PC-3 (cell line): Measurements from ENCODE around the gene PLXNA4. TPM values are rescaled to one million over a fixed set of nuclear protein-coding genes. Genes with fewer than 3 reads are reported as not detected.

Source experiments
- ATAC-seq: fragments of 200-7000 bp; cut with Tn5 transposase; 2 replicates; pipeline ENCODE4 v1.9.1; 2020; ENCODE audit warnings: mild to moderate bottlenecking, moderate library complexity
- BruUV-seq: library from RNA; stranded (reverse); fragments of 400-500 nt; replicated peaks from 2 replicates; lab custom pipeline; 2021; lab: Mats Ljungman, UMichigan
- CTCF ChIA-PET: fragments of 300-600 bp; sonication (Branson Sonifier 250); formaldehyde crosslinking; loops from one replicate; lab custom pipeline; 2022; ENCODE audit warnings: antibody characterized with exemption; lab: Charles Lee
- POLR2A ChIA-PET: fragments of 300-600 bp; sonication (Branson Sonifier 250); formaldehyde crosslinking; loops from one replicate; lab custom pipeline; 2022; ENCODE audit warnings: antibody characterized with exemption; ENCODE audit not compliant: unreplicated experiment; lab: Charles Lee
- DNase-seq: peaks from one replicate; pipeline ENCODE4 v3.0.0-alpha.2; 2015
- H2AFZ ChIP-seq: fragments of 300-600 bp; sonication (generic); 2 replicates; pipeline ENCODE4 v1.6.0; 2016; ENCODE audit warnings: antibody characterized with exemption, low read length
- H3F3A ChIP-seq: fragments of 300-600 bp; sonication (generic); one replicate; pipeline ENCODE4 v1.6.0; 2017; ENCODE audit warnings: antibody characterized with exemption, low read length, control low read depth, mild to moderate bottlenecking; ENCODE audit not compliant: unreplicated experiment
- H3K27ac ChIP-seq: fragments of 300-600 bp; sonication (generic); 2 replicates; pipeline ENCODE4 v1.5.1; 2016; ENCODE audit warnings: mild to moderate bottlenecking, low read length
- H3K27me3 ChIP-seq: fragments of 300-600 bp; sonication (generic); 2 replicates; pipeline ENCODE4 v1.6.1; 2016; ENCODE audit warnings: low read length, mixed read lengths
- H3K36me3 ChIP-seq: fragments of 300-600 bp; sonication (generic); 2 replicates; pipeline ENCODE4 v1.6.1; 2016; ENCODE audit warnings: low read depth, mixed run types, low read length, mixed read lengths
- H3K4me1 ChIP-seq: fragments of 300-600 bp; sonication (generic); 2 replicates; pipeline ENCODE4 v1.5.1; 2016; ENCODE audit warnings: low read length; ENCODE audit not compliant: insufficient read depth
- H3K4me2 ChIP-seq: fragments of 300-600 bp; sonication (generic); 2 replicates; pipeline ENCODE4 v1.6.0; 2016; ENCODE audit warnings: low read length
- H3K4me3 ChIP-seq: fragments of 300-600 bp; sonication (generic); 2 replicates; pipeline ENCODE4 v1.5.1; 2016; ENCODE audit warnings: mild to moderate bottlenecking, low read length, mixed read lengths
- H3K79me2 ChIP-seq: fragments of 300-600 bp; sonication (generic); 2 replicates; pipeline ENCODE4 v1.6.1; 2017; ENCODE audit warnings: low read length, mixed read lengths
- H3K9ac ChIP-seq: fragments of 300-600 bp; sonication (generic); 2 replicates; pipeline ENCODE4 v1.6.0; 2016; ENCODE audit warnings: mild to moderate bottlenecking, low read length
- H3K9me2 ChIP-seq: fragments of 300-600 bp; sonication (generic); replicated peaks from 2 replicates; pipeline ENCODE4 v1.6.1; 2016; ENCODE audit warnings: mixed run types, low read length, mixed read lengths
- H3K9me3 ChIP-seq: fragments of 300-600 bp; sonication (generic); 2 replicates; pipeline ENCODE4 v1.6.1; 2016; ENCODE audit warnings: low read length, mixed read lengths
- H4K20me1 ChIP-seq: fragments of 300-600 bp; sonication (generic); 2 replicates; pipeline ENCODE4 v1.6.1; 2016; ENCODE audit warnings: low read length, mixed read lengths
- EZH2 ChIP-seq: fragments of 300-600 bp; sonication (generic); IDR thresholded peaks from one replicate; pipeline ENCODE4 v1.6.1; 2017; ENCODE audit warnings: antibody characterized with exemption, mild to moderate bottlenecking, low read length; ENCODE audit not compliant: unreplicated experiment
- EZH2phosphoT487 ChIP-seq: fragments of 300-600 bp; sonication (generic); IDR thresholded peaks from 2 replicates; pipeline ENCODE4 v1.6.1; 2018; ENCODE audit warnings: mild to moderate bottlenecking, antibody characterized with exemption, low read length, borderline replicate concordance
- intact Hi-C: fragments of 100-400 bp; cut with micrococcal nuclease; formaldehyde crosslinking; loops from 2 replicates; pipeline ENCODE4 v1.9.0; 2023
- total RNA-seq: library from RNA; depleted of rRNA; stranded (reverse); fragments of >200 nt; gene quantifications from 2 replicates; pipeline ENCODE4 v1.2.3, GENCODE V29; 2014
- TF ChIP-seq, protein P1 (sequence below): fragments of 300-600 bp; sonication (generic); conservative IDR thresholded peaks from 2 replicates; pipeline ENCODE4 v1.5.1; 2017; ENCODE audit warnings: antibody characterized with exemption, low read depth, mild to moderate bottlenecking, low read length

PLXNA4 gene
- total RNA-seq, 1 experiment from 2014 or later: 1.2 TPM

DNA sequence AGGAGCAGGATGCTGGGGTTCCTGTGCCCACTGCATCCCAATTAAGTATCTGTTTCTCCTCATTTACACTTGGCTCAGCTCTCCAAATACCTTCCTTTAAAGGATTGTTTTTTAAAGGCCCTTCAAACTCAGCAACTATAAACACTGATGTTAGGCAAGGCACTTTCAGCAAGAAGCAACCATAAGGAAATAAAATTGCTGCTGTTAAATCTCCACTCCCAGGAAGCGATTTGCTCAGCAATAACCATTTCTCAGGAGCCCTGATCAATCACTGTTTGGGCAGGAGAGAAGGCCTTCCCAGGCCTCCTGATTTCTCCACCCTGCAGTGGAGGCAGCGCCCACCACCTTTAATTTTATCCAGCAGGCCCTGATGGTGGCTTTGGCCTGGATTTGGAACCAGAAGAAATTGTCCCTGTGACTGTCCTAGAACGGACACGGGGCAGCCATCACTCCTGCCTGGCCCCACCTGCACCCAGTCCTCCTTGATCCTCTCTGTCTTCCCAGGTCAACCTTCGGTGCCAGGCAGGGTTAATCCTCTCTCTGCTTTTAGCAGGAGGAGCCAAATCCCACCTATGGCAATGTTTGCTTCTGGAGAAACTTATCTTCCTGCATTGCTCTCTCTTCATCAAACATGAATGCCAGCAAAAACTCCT is 199.8 kb downstream of the PLXNA4 start:
- Histone ChIP-seq H3K27me3 (no peaks in the 10 kb centered on the region), H2AFZ (no peak overlapping the region), H3K4me1 (no peaks in the 10 kb centered on the region), H3K9me3 (no peaks in the 10 kb centered on the region), H3K79me2 (no peaks in the 10 kb centered on the region), H3K9ac (no peak overlapping the region), H3K9me2 (no peaks in the 10 kb centered on the region), H3F3A (no peaks in the 10 kb centered on the region), H4K20me1 (no peaks in the 10 kb centered on the region), H3K36me3 (no peaks in the 10 kb centered on the region), H3K27ac (no peak overlapping the region), H3K4me2 (no peak overlapping the region), H3K4me3 (no peak overlapping the region)
- intact Hi-C loops: no loop called here
- BruUV-seq: no TSS peak
- ATAC-seq (no peak), DNase-seq (no peak)
- TF ChIP-seq, protein P1, sequence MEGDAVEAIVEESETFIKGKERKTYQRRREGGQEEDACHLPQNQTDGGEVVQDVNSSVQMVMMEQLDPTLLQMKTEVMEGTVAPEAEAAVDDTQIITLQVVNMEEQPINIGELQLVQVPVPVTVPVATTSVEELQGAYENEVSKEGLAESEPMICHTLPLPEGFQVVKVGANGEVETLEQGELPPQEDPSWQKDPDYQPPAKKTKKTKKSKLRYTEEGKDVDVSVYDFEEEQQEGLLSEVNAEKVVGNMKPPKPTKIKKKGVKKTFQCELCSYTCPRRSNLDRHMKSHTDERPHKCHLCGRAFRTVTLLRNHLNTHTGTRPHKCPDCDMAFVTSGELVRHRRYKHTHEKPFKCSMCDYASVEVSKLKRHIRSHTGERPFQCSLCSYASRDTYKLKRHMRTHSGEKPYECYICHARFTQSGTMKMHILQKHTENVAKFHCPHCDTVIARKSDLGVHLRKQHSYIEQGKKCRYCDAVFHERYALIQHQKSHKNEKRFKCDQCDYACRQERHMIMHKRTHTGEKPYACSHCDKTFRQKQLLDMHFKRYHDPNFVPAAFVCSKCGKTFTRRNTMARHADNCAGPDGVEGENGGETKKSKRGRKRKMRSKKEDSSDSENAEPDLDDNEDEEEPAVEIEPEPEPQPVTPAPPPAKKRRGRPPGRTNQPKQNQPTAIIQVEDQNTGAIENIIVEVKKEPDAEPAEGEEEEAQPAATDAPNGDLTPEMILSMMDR: no peak
- TF ChIP-seq EZH2 (no peak), EZH2phosphoT487 (no peak)
- CTCF ChIA-PET: no interaction called here
- POLR2A ChIA-PET: no interaction called here

DNA sequence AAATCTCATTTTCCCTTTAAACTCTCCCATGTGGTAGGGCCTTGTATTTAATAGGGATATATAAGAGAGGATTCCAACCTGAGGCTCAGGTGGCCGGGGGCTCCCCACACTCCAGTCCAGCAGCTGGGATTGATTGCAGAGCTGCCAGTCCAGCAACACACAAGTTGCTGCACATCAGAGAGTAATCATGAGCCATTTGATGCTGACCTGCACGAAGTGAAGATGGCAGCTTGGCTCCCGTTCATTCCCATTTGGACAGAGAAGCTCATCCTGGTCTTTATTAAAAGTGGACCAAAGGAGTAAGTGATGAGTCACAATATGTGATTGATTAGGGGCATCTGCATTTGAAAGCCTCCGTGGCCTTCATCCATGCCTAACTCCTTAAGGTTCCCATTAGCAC is 202.4 kb downstream of the PLXNA4 start:
- no peaks in the 10 kb centered on the region for H3K79me2 ChIP-seq
- no peaks in the 10 kb centered on the region for H3K9me3 ChIP-seq
- ATAC-seq (no peak), DNase-seq (no peak)
- no peaks in the 10 kb centered on the region for H3K9me2 ChIP-seq
- H3K9ac ChIP-seq: no peak overlapping the region
- ChIA-PET POLR2A (no interaction called here), CTCF (no interaction called here)
- H2AFZ ChIP-seq: no peak overlapping the region
- H3K27ac ChIP-seq: no peak overlapping the region
- BruUV-seq: no TSS peak
- H3F3A ChIP-seq: no peaks in the 10 kb centered on the region
- H4K20me1 ChIP-seq: no peaks in the 10 kb centered on the region
- H3K36me3 ChIP-seq: no peaks in the 10 kb centered on the region
- H3K27me3 ChIP-seq: no peaks in the 10 kb centered on the region
- TF ChIP-seq EZH2: no peak
- intact Hi-C loops: no loop called here
- H3K4me2 ChIP-seq: no peak overlapping the region
- H3K4me3 ChIP-seq: no peak overlapping the region
- H3K4me1 ChIP-seq: no peaks in the 10 kb centered on the region

DNA sequence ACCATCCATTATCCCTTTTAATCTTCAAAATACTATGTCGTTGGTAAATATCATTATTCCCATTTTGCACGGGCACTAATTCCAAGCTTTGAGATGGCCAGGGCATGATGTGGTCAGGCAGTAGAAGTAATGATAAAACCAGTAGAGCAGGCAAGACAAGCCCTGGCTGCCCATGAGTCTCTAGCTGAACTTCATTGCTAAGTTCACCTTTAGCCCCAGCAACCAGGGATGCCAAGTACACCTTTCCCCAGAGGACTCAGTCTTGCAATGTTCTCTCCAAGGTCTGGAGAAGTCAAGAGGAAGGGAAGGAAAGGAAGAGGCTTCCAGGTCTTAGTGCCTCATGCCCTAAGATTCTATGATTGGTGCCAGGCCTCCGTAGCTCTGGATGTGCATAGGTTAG is 203.2 kb downstream of the PLXNA4 start:
- no peak overlapping the region for H3K9ac ChIP-seq
- no peak overlapping the region for H3K4me3 ChIP-seq
- H2AFZ ChIP-seq: no peak overlapping the region
- no peaks in the 10 kb centered on the region for H3K27me3 ChIP-seq
- no peak overlapping the region for H3K4me2 ChIP-seq
- no peaks in the 10 kb centered on the region for H3K9me2 ChIP-seq
- CTCF ChIA-PET: no interaction called here
- H3F3A ChIP-seq: no peaks in the 10 kb centered on the region
- ATAC-seq (no peak), DNase-seq (no peak)
- POLR2A ChIA-PET: no interaction called here
- H3K27ac ChIP-seq: no peak overlapping the region
- no peaks in the 10 kb centered on the region for H3K79me2 ChIP-seq
- H3K4me1 ChIP-seq: no peaks in the 10 kb centered on the region
- H3K9me3 ChIP-seq: no peaks in the 10 kb centered on the region
- no peaks in the 10 kb centered on the region for H4K20me1 ChIP-seq
- no TSS peak for BruUV-seq
- no peaks in the 10 kb centered on the region for H3K36me3 ChIP-seq
- intact Hi-C loops: no loop called here
- no peak for TF ChIP-seq EZH2phosphoT487
- TF ChIP-seq, protein P1: no peak
- no peak for TF ChIP-seq EZH2
